Neuron (in vitro differentiated cells): ENCODE data around the gene UNC79.

Experiments
- H2AFZ ChIP-seq: one replicate; pipeline ENCODE4 v1.6.1; 2013; ENCODE audit warnings: low read depth, mild to moderate bottlenecking, inconsistent platforms, low read length, moderate library complexity
- H3K27me3 ChIP-seq: one replicate; pipeline ENCODE4 v1.6.1; 2013; ENCODE audit warnings: low read length; ENCODE audit not compliant: insufficient read depth
- H3K36me3 ChIP-seq: one replicate; pipeline ENCODE4 v1.6.1; 2013; ENCODE audit warnings: low read length; ENCODE audit not compliant: insufficient read depth
- H3K4me1 ChIP-seq: one replicate; pipeline ENCODE4 v1.6.1; 2013; ENCODE audit warnings: low read length; ENCODE audit not compliant: insufficient read depth
- H3K4me3 ChIP-seq: 2 replicates; pipeline ENCODE4 v1.5.1; 2013; ENCODE audit warnings: mild to moderate bottlenecking, low read length, moderate library complexity
- H3K9me3 ChIP-seq: one replicate; pipeline ENCODE4 v1.6.1; 2013; ENCODE audit warnings: low read length

Gene UNC79

GRCh38 chr14:93723001-93723400, 292.3 kb downstream of the UNC79 start:
- Histone ChIP-seq H3K4me3 (no peak overlapping the region), H3K27me3 (peaks cover 5% of the 10 kb centered on the region), H3K9me3 (no peaks in the 10 kb centered on the region), H3K36me3 (no peaks in the 10 kb centered on the region), H3K4me1 (no peaks in the 10 kb centered on the region), H2AFZ (no peak overlapping the region)

GRCh38 chr14:93725002-93725582, 294.4 kb downstream of the UNC79 start:
- Histone ChIP-seq H3K36me3 (no peaks in the 10 kb centered on the region), H2AFZ (no peak overlapping the region), H3K4me1 (no peaks in the 10 kb centered on the region), H3K9me3 (no peaks in the 10 kb centered on the region), H3K4me3 (no peak overlapping the region), H3K27me3 (no peaks in the 10 kb centered on the region)

DNA sequence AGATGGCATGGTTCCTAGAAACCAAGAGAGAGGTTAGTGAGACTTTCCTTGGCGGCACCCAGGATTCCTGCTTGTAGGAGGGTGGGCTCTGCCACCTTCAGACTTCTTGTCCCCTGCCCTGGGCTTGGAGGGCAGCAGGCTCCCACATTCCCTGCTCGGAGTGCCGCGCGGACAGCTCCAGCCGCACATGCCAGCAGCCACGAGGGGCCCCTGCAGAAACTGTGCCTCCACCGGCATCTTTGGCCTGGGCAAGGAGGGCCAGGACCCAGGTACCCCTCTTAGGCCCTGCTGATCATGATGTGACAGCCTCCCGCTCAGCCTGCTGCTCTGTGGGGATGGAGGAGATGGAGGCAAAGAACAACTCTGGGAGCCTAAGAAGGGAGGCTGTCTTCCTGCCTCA, 295.3 kb downstream of the UNC79 start:
- Histone ChIP-seq H3K36me3 (no peaks in the 10 kb centered on the region), H3K27me3 (no peaks in the 10 kb centered on the region), H3K4me3 (no peak overlapping the region), H3K4me1 (no peaks in the 10 kb centered on the region), H2AFZ (no peak overlapping the region), H3K9me3 (no peaks in the 10 kb centered on the region)

DNA sequence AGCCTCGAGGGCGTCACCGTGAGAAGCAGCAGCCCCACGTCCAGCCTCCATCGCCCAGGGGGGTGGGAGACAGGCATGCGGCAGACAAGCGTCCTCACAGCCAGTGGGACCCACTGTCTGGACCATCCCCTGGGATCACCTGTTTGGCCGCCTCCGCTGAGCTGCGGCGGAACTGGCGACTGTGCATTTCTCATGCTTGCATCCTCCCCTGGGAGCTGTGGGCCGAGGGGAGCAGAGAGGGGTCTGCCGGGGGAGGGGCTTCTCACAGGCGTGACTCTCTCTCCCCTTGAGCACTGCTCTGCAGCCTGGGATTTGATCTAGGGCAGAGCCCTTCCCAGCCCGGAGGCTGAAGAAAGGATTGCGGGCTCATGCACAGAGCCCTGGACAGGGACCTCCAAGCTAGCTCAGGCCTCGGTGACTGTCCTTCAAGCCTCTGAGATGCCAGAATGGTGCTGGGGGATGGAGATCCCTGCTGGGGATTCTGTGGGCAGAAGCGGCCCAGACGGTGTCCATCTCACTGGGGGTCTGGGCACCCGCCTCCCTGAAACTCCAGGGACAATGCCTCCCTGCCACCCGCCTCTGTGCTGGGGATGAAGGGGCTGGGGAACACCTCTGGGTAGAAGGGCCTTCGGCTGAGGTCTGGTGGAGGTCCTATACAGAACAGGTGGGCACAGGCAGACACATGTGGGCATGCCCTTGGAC, 296.5 kb downstream of the UNC79 start:
- Histone ChIP-seq H3K27me3 (no peaks in the 10 kb centered on the region), H2AFZ (no peak overlapping the region), H3K4me3 (no peak overlapping the region), H3K9me3 (no peaks in the 10 kb centered on the region), H3K36me3 (no peaks in the 10 kb centered on the region), H3K4me1 (no peaks in the 10 kb centered on the region)

- H3K36me3 ChIP-seq, result no peaks in the 10 kb centered on the region
- no peak overlapping the region for H3K4me3 ChIP-seq
- no peak overlapping the region for H2AFZ ChIP-seq
These were observed 297.3 kb downstream of the UNC79 start for GRCh38 chr14:93727917-93728650.

DNA sequence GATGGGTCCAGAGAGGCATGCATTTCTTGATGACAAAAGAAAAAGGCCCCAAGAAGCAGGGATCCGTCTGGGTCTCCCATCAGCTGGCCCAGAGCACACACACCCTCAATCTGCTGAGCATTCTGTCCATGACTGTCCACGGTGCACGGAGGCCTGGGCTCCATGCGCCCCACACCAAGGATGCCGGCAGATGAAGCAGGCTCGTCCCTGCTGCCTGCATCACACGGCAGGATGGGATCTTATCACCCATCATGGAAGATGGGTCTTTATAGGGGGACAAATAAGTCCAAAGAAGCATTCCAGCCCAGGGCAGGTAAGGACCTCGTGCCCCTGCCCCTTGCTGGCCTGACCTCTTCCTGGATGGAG, 297.9 kb downstream of the UNC79 start:
- H3K4me3 ChIP-seq, result no peak overlapping the region
- no peaks in the 10 kb centered on the region for H3K4me1 ChIP-seq

More at GRCh38 chr14:93727917-93728650, 297.3 kb downstream of the UNC79 start:
- Histone ChIP-seq H3K4me1 (no peaks in the 10 kb centered on the region), H3K27me3 (no peaks in the 10 kb centered on the region), H3K9me3 (no peaks in the 10 kb centered on the region)

GRCh38 chr14:93729993-93730392, 299.3 kb downstream of the UNC79 start:
- Histone ChIP-seq H3K9me3 (no peaks in the 10 kb centered on the region), H3K4me3 (no peak overlapping the region), H3K27me3 (no peaks in the 10 kb centered on the region), H3K4me1 (no peaks in the 10 kb centered on the region), H3K36me3 (no peaks in the 10 kb centered on the region), H2AFZ (no peak overlapping the region)

More for the DNA sequence above, 297.9 kb downstream of the UNC79 start:
- H3K36me3 ChIP-seq, result no peaks in the 10 kb centered on the region
- H3K9me3 ChIP-seq, result no peaks in the 10 kb centered on the region
- no peaks in the 10 kb centered on the region for H3K27me3 ChIP-seq
- no peak overlapping the region for H2AFZ ChIP-seq

DNA sequence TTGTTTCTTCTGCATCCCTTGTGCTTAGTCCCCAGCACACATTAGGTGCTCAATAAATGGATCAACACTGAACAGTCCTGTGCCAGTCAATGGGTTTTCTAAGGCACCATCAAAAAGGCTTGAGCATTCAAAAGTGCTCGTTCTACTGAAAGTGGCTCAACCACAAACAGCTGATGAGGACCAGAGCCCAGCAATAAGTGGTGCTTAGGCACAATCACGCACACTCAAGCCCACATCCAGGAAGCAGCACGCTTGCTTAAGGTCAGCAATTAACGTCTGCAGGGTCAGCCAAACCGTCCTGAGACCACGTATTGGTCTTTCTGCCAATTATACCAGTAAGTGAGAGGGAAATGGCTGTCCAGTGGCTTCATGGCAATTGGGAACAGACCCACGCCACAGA, 301.0 kb downstream of the UNC79 start:
- no peak overlapping the region for H3K4me3 ChIP-seq
- H3K27me3 ChIP-seq, result no peaks in the 10 kb centered on the region
- H3K9me3 ChIP-seq, result no peaks in the 10 kb centered on the region
- no peaks in the 10 kb centered on the region for H3K4me1 ChIP-seq
- H2AFZ ChIP-seq, result no peak overlapping the region
- no peaks in the 10 kb centered on the region for H3K36me3 ChIP-seq

- H3K9me3 ChIP-seq, result no peaks in the 10 kb centered on the region
- H3K27me3 ChIP-seq, result no peaks in the 10 kb centered on the region
- no peak overlapping the region for H2AFZ ChIP-seq
- H3K36me3 ChIP-seq, result no peaks in the 10 kb centered on the region
- no peak overlapping the region for H3K4me3 ChIP-seq
- H3K4me1 ChIP-seq, result no peaks in the 10 kb centered on the region
These were observed 301.8 kb downstream of the UNC79 start for GRCh38 chr14:93732524-93732923.

DNA sequence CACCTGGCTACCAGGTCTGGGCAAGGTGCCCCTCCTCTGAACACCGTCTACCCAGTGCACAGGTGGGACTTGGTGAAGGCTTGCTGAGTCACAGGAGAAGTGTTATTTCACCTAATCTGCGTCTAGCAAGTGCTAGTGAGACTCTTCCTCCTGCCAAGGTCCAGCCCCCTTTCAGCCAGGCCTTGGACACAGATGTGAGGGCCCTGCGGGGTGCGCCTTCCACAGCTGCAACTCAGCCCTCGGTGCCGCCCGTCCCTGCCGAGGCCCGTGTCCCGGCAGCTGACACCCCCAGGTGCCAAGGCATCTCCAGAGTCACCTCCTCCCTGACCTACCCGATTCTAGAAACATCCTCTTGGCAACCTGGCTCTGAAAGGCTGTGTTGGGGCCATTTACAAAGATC, 302.5 kb downstream of the UNC79 start:
- Histone ChIP-seq H3K36me3 (no peaks in the 10 kb centered on the region), H3K27me3 (no peaks in the 10 kb centered on the region), H2AFZ (no peak overlapping the region), H3K4me1 (no peaks in the 10 kb centered on the region), H3K4me3 (no peak overlapping the region), H3K9me3 (no peaks in the 10 kb centered on the region)

DNA sequence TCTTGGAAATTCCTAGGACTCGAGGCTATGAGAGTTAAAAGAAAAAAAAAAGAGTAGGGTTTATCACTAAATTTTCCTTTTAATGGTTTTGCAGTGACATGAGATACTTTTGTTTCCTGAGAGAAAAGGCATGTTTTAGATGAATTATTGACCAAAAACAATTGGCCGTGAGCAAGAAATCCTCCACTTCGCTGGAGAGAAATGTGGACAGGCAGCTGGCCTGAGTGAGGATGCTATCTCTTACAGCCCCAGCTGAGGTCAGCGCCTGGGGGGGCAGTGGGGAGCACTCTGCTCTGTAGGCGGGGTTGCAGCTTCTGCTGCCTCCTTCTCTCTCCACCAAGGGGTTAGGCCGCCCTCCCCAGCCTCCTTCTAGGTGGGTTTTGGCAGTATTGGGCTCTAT, 302.9 kb downstream of the UNC79 start:
- H3K27me3 ChIP-seq, result no peaks in the 10 kb centered on the region
- no peak overlapping the region for H2AFZ ChIP-seq
- H3K4me1 ChIP-seq, result no peaks in the 10 kb centered on the region
- no peaks in the 10 kb centered on the region for H3K9me3 ChIP-seq
- no peak overlapping the region for H3K4me3 ChIP-seq
- no peaks in the 10 kb centered on the region for H3K36me3 ChIP-seq

DNA sequence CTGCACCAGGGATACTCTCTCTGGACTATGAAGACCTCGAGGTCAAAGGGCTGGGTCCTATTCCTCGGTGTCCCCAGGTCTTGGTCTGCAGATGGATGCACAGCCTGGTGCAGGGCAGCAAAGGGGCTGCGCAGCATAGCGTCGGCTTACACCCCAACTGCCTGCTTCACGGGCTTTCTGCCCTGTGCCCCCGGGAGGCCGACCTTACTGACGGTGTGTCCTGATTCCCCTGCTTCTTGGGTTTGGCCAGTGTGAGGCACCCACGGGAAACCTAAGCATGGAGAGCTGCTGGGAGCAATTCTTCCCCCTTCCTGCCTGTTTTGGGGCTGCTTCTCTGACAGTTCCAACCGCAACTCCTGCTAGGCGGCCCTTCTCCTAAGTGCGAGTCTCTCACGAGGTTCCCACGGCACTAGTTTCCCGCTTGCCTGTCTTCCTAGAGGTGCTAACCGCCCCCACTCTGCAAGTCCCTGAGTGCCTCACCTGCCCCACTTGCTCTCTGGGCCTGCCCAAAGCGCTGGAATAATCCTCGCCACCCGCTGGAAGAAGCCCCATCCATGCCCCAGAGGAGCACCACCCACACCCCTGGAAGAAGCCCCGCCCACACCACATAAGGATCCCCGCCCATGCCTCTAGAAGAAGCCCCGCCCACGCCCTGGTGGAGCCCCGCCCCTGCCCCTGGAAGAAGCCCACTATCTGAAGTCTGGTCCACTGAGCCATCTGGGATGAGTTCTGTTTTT, 303.5 kb downstream of the UNC79 start:
- H3K4me3 ChIP-seq, result no peak overlapping the region
- H3K36me3 ChIP-seq, result no peaks in the 10 kb centered on the region
- no peaks in the 10 kb centered on the region for H3K4me1 ChIP-seq
- H3K9me3 ChIP-seq, result no peaks in the 10 kb centered on the region
- no peaks in the 10 kb centered on the region for H3K27me3 ChIP-seq
- no peak overlapping the region for H2AFZ ChIP-seq

DNA sequence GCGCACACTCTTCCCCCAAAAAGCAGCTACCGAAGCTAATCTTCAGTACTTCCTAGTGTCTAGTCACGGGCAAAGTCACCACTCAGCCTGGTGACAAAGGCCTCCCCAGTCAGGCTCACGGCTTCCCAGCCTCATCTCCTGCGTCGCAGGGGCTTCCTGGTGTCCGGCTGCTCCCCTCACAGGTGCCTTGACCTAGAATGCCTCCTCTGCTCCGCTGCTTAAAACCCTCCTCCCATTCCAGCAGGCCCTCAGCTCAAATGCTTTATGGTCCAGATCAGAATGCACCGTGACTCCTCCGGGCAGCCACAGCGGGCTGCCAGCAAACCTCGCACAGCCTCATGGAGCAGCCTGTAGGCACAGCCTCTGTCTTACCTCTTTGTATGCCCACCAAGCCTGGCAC, 304.5 kb downstream of the UNC79 start:
- Histone ChIP-seq H3K4me3 (no peak overlapping the region), H3K9me3 (no peaks in the 10 kb centered on the region), H3K27me3 (no peaks in the 10 kb centered on the region), H2AFZ (no peak overlapping the region), H3K4me1 (no peaks in the 10 kb centered on the region), H3K36me3 (no peaks in the 10 kb centered on the region)
